ENCODE results near the gene TOP1.

GRCh38 chr20:41118632-41119031, 90.0 kb downstream of the TOP1 start:
- TF ChIP-seq CTCF (IDR thresholded peaks at IDR 0.05) (no peak), EZH2phosphoT487 (IDR thresholded peaks at IDR 0.05) (no peak)

All from neural progenitor cell (in vitro differentiated cells).